Lung (tissue), 12 donors: ENCODE data around the gene PNPLA1. TPM values are rescaled to one million over a fixed set of nuclear protein-coding genes. Genes with fewer than 3 reads are reported as not detected.

Source experiments
- ATAC-seq: fragments of 200-7000 bp; cut with Tn5 transposase; one replicate; pipeline ENCODE4 v1.9.1; 2020; ENCODE audit warnings: moderate number of reproducible peaks; ENCODE audit not compliant: insufficient read depth, low FRiP score
- DNase-seq, 3 donors: peaks; one replicate each; pipeline ENCODE4 v3.0.0-alpha.2; 2013 to 2017
- H3K27ac ChIP-seq, 2 donors: one replicate each; pipeline ENCODE4 v1.5.1; 2013; ENCODE audit warnings: mild to moderate bottlenecking in 2 of 2, moderate library complexity in 2 of 2, control low read depth in 1 of 2, inconsistent platforms in 1 of 2, low read depth in 1 of 2, low read length in 1 of 2
- H3K27me3 ChIP-seq, 3 donors: one replicate each; pipeline ENCODE4 v1.5.1; 2013; ENCODE audit warnings: low read length in 2 of 3; ENCODE audit not compliant: control insufficient read depth in 3 of 3, insufficient read depth in 3 of 3
- H3K36me3 ChIP-seq, 4 donors: one replicate each; pipeline ENCODE4 v1.5.1; 2013; ENCODE audit warnings: low read length in 4 of 4, mild to moderate bottlenecking in 1 of 4, moderate library complexity in 1 of 4; ENCODE audit not compliant: control insufficient read depth in 4 of 4, insufficient read depth in 4 of 4
- H3K4me1 ChIP-seq, 5 donors: one replicate each; pipeline ENCODE4 v1.5.1; 2013; ENCODE audit warnings: low read length in 5 of 5, mild to moderate bottlenecking in 2 of 5, moderate library complexity in 1 of 5; ENCODE audit not compliant: control insufficient read depth in 5 of 5, insufficient read depth in 5 of 5
- H3K4me3 ChIP-seq: one replicate; pipeline ENCODE4 v1.5.1; 2013; ENCODE audit warnings: mild to moderate bottlenecking, control low read depth, moderate library complexity
- H3K9ac ChIP-seq, 2 donors: one replicate each; pipeline ENCODE4 v1.5.1; 2013; ENCODE audit warnings: low read length in 2 of 2, control low read depth in 1 of 2; ENCODE audit not compliant: insufficient read depth in 1 of 2
- H3K9me3 ChIP-seq, 4 donors: one replicate each; pipeline ENCODE4 v1.5.1; 2013; ENCODE audit warnings: low read length in 3 of 4, mild to moderate bottlenecking in 1 of 4, moderate library complexity in 1 of 4; ENCODE audit not compliant: control insufficient read depth in 4 of 4, insufficient read depth in 3 of 4
- CTCF ChIP-seq: IDR thresholded peaks from 2 replicates; pipeline ENCODE4 v1.5.1; 2012; ENCODE audit warnings: mild to moderate bottlenecking; ENCODE audit errors: control extremely low read depth, extremely low read depth
- WGBS, 2 donors: extraction: QIAGEN DNeasy Blood & Tissue Kit; methylation state at CpG; one replicate each; pipeline ENCODE4 v1.1.7; 2013; 5-methylcytosine and 5-hydroxymethylcytosine counted together
- polyA plus RNA-seq, 2 donors: library from polyadenylated mRNA; stranded (reverse); fragments of 200-250 nt; gene quantifications; one replicate each; pipeline ENCODE4 v1.2.1, GENCODE V29; 2013
- total RNA-seq, 2 donors: library from RNA; depleted of rRNA in 1 of 2; stranded (reverse); fragments of >200 nt in 1 of 2; gene quantifications; one replicate each; pipeline ENCODE4 v1.2.1, GENCODE V29; 2014 to 2021
- donor health status: control.
- donor health status: control.
- donor health status: Bipolar disorder and iron deficiency.
- donor health status: healthy.
- donor health status: DM: yes; HTN: yes; CAD: no.

The PNPLA1 gene
- total and polyA plus RNA-seq, 4 donors: 0.06 to 5.6 (median 0.89) TPM

- DNase-seq: no peak
- ATAC-seq: no peak
- no peak overlapping the region for H3K27ac ChIP-seq
- no peak for TF ChIP-seq CTCF
- WGBS, 2 donors: 84 to 89% methylated on average over 22 of the region's 22 CpGs
- H3K9ac ChIP-seq: no peak overlapping the region
- H3K4me1 ChIP-seq: peaks cover 0 to 7% (median 3%) of the 10 kb centered on the region in 5 donors
- no peak overlapping the region for H3K4me3 ChIP-seq
- H3K9me3 ChIP-seq: no peaks in the 10 kb centered on the region
- no peaks in the 10 kb centered on the region for H3K36me3 ChIP-seq
- H3K27me3 ChIP-seq: no peaks in the 10 kb centered on the region
Measured at GRCh38 chr6:36246506-36247268, 23.2 kb upstream of the PNPLA1 start.

GRCh38 chr6:36247693-36248092 is 22.2 kb upstream of the PNPLA1 start:
- WGBS, 2 donors: 62 to 78% methylated on average over 6 of the region's 6 CpGs
- Histone ChIP-seq H3K4me3 (no peak overlapping the region), H3K27ac (peak overlapping the region in 1 of 2 donors; percentile 9), H3K9ac (no peak overlapping the region), H3K36me3 (no peaks in the 10 kb centered on the region), H3K27me3 (no peaks in the 10 kb centered on the region), H3K4me1 (peaks cover 0 to 7% (median 0%) of the 10 kb centered on the region in 5 donors), H3K9me3 (no peaks in the 10 kb centered on the region)
- no peak for ATAC-seq
- DNase-seq: no peak
- no peak for TF ChIP-seq CTCF

- ATAC-seq (no peak), DNase-seq (no peak)
- H3K4me1 ChIP-seq: peaks cover 0 to 7% (median 0%) of the 10 kb centered on the region in 5 donors
- no peaks in the 10 kb centered on the region for H3K36me3 ChIP-seq
- H3K27ac ChIP-seq: no peak overlapping the region
- WGBS, 2 donors: 60 to 74% methylated on average over 1 of the region's 1 CpG
- H3K27me3 ChIP-seq: no peaks in the 10 kb centered on the region
- no peak overlapping the region for H3K9ac ChIP-seq
- no peak for TF ChIP-seq CTCF
- H3K4me3 ChIP-seq: no peak overlapping the region
- no peaks in the 10 kb centered on the region for H3K9me3 ChIP-seq
Measured at GRCh38 chr6:36248980-36249379, 20.9 kb upstream of the PNPLA1 start.
